Lower lobe of right lung (tissue), 2 donors: ENCODE measurements around the gene ELP4. TPM values are rescaled to one million over a fixed set of nuclear protein-coding genes. Genes with fewer than 3 reads are reported as not detected.

Source experiments
- ATAC-seq, 2 donors: fragments of 200-7000 bp; cut with Tn5 transposase; one replicate each; pipeline ENCODE4 v1.9.1; 2020 to 2022; ENCODE audit warnings: mild to moderate bottlenecking in 2 of 2, moderate library complexity in 2 of 2
- DNase-seq: peaks from one replicate; pipeline ENCODE4 v3.0.0-alpha.2; 2020
- H3K27ac ChIP-seq: fragments of 200-600 bp; one replicate; pipeline ENCODE4 v1.8.0; 2022
- H3K27me3 ChIP-seq: fragments of 200-600 bp; one replicate; pipeline ENCODE4 v1.8.0; 2022; ENCODE audit warnings: low read depth
- H3K36me3 ChIP-seq: fragments of 200-600 bp; one replicate; pipeline ENCODE4 v1.8.0; 2022; ENCODE audit warnings: mild to moderate bottlenecking
- H3K4me1 ChIP-seq: fragments of 200-600 bp; one replicate; pipeline ENCODE4 v1.8.0; 2022
- H3K4me3 ChIP-seq: fragments of 200-600 bp; one replicate; pipeline ENCODE4 v1.8.0; 2022; ENCODE audit warnings: mild to moderate bottlenecking
- H3K9me3 ChIP-seq: fragments of 200-600 bp; one replicate; pipeline ENCODE4 v1.8.0; 2022
- intact Hi-C: fragments of 100-400 bp; cut with DNase I; formaldehyde crosslinking; loops from one replicate; pipeline ENCODE4 v1.11.0; 2022
- total RNA-seq: library from RNA; stranded (reverse); fragmentation: NEBNext Ultra II Directional; extraction: Animal tissue kit (Norgen Biotek cat#: 25700); gene quantifications from one replicate; pipeline ENCODE4 v1.2.1, GENCODE V29; 2021
- TF ChIP-seq, protein P1 (sequence below): fragments of 200-600 bp; IDR thresholded peaks from one replicate; pipeline ENCODE4 v1.8.0; 2022; ENCODE audit warnings: antibody characterized with exemption, mild to moderate bottlenecking
- donor health status: DM: no; HTN: yes; CAD: no; lungs with severe emphysema.

ELP4 gene
- total RNA-seq, 1 donor from 2014 or later: 22.1 TPM

DNA sequence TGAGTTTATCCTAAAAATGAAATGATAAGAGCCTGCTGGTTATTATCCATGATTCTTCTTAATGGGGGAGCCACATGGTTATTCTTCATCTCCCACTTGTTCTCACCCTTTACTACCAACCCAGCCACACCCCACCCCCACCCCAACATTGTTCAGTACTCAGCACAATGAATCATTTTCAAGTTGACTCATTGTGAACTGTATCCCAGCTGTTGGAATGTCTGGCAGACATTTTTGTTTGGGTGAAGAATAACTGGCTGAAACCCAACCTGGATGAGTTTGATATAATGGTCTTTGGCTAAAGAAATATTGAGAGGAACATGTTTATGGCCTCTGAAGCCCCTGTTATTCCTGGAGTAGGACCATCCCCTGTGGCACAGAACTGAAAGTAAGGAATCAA lies 136.2 kb downstream of the ELP4 start:
- Histone ChIP-seq H3K27ac (no peak overlapping the region), H3K27me3 (no peaks in the 10 kb centered on the region), H3K4me3 (no peak overlapping the region), H3K4me1 (no peaks in the 10 kb centered on the region), H3K36me3 (no peaks in the 10 kb centered on the region), H3K9me3 (no peaks in the 10 kb centered on the region)
- ATAC-seq (no peak), DNase-seq (no peak)
- intact Hi-C loops: no loop called here
- TF ChIP-seq, protein P1, sequence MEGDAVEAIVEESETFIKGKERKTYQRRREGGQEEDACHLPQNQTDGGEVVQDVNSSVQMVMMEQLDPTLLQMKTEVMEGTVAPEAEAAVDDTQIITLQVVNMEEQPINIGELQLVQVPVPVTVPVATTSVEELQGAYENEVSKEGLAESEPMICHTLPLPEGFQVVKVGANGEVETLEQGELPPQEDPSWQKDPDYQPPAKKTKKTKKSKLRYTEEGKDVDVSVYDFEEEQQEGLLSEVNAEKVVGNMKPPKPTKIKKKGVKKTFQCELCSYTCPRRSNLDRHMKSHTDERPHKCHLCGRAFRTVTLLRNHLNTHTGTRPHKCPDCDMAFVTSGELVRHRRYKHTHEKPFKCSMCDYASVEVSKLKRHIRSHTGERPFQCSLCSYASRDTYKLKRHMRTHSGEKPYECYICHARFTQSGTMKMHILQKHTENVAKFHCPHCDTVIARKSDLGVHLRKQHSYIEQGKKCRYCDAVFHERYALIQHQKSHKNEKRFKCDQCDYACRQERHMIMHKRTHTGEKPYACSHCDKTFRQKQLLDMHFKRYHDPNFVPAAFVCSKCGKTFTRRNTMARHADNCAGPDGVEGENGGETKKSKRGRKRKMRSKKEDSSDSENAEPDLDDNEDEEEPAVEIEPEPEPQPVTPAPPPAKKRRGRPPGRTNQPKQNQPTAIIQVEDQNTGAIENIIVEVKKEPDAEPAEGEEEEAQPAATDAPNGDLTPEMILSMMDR: no peak

- H3K4me3 ChIP-seq: no peak overlapping the region
- intact Hi-C loops: no loop called here
- H3K9me3 ChIP-seq: no peaks in the 10 kb centered on the region
- H3K36me3 ChIP-seq: no peaks in the 10 kb centered on the region
- ATAC-seq: no peak
- H3K4me1 ChIP-seq: no peaks in the 10 kb centered on the region
- H3K27ac ChIP-seq: no peak overlapping the region
- DNase-seq: no peak
- TF ChIP-seq, protein P1: no peak
- H3K27me3 ChIP-seq: no peaks in the 10 kb centered on the region
These were observed 136.6 kb downstream of the ELP4 start for GRCh38 chr11:31646216-31646615.

- Histone ChIP-seq H3K4me3 (no peak overlapping the region), H3K27me3 (no peaks in the 10 kb centered on the region), H3K9me3 (no peaks in the 10 kb centered on the region), H3K36me3 (no peaks in the 10 kb centered on the region), H3K27ac (no peak overlapping the region), H3K4me1 (no peaks in the 10 kb centered on the region)
- TF ChIP-seq, protein P1: no peak
- no peak for DNase-seq
- intact Hi-C loops: no loop called here
- no peak for ATAC-seq
These were observed 139.8 kb downstream of the ELP4 start for GRCh38 chr11:31649129-31649966.

DNA sequence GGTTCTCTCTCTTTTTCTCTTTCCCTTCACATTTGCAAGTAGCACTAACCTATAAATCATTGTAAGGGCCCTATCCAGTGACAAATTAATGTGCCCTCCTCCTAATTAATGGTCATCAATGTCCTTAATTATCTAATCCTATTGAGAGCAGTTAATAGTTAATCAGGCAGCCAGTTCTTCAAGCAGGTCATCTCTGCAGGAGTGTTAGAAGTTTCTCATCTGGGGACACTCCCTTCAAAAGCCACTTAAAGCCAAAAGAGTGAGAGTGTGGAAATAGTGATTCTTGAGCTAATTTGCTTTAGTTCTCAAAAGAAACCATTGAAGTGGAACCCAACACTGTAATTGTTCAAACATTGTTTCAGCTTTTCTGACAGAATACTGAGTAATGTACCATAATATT lies 141.6 kb downstream of the ELP4 start:
- H3K4me3 ChIP-seq: no peak overlapping the region
- intact Hi-C loops: no loop called here
- no peaks in the 10 kb centered on the region for H3K4me1 ChIP-seq
- H3K27ac ChIP-seq: no peak overlapping the region
- TF ChIP-seq, protein P1: no peak
- no peak for DNase-seq
- H3K9me3 ChIP-seq: no peaks in the 10 kb centered on the region
- ATAC-seq: peak in 1 of 2 donors; percentile 48
- H3K27me3 ChIP-seq: no peaks in the 10 kb centered on the region
- no peaks in the 10 kb centered on the region for H3K36me3 ChIP-seq

DNA sequence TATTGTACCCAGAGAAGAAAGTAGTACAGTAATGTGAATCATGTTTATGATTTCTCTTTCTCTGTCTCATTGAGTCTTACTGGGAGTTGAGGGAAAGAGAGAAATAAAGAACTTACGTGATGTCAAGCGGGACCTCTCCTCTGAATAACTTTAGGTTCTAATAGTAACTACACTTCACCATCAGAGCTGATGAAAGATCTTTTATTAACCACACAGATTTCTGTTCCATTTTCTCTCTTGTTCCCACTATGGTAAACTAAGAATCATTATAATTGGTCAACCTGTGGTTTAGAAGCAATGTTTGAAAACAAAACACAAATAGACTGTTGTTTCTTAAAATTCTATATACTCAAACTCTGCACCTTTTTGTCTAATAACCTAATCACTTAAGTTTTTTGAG lies 142.3 kb downstream of the ELP4 start:
- DNase-seq (no peak), ATAC-seq (no peak)
- TF ChIP-seq, protein P1: no peak
- no peak overlapping the region for H3K4me3 ChIP-seq
- H3K27me3 ChIP-seq: no peaks in the 10 kb centered on the region
- no peaks in the 10 kb centered on the region for H3K4me1 ChIP-seq
- intact Hi-C loops: no loop called here
- no peak overlapping the region for H3K27ac ChIP-seq
- H3K9me3 ChIP-seq: no peaks in the 10 kb centered on the region
- no peaks in the 10 kb centered on the region for H3K36me3 ChIP-seq
